OCI-LY1 (cell line): ENCODE results near the gene TMEM171.

ENCODE experiments used
- H2AFZ ChIP-seq: fragments of 200-600 bp; sonication (generic), shearing (Covaris generic); 2 replicates; pipeline ENCODE4 v1.6.0; 2014; ENCODE audit warnings: antibody characterized with exemption, mild to moderate bottlenecking, low read length
- H3F3A ChIP-seq: fragments of 200-600 bp; sonication (generic), shearing (Covaris generic); 2 replicates; pipeline ENCODE4 v1.6.0; 2014; ENCODE audit warnings: mild to moderate bottlenecking, antibody characterized with exemption, low read length, moderate library complexity; ENCODE audit not compliant: insufficient read depth
- H3K27ac ChIP-seq: fragments of 200-600 bp; sonication (generic); 2 replicates; pipeline ENCODE4 v1.5.1; 2014; ENCODE audit warnings: low read length, mixed run types, mild to moderate bottlenecking, low read depth; ENCODE audit not compliant: poor library complexity, severe bottlenecking
- H3K27me3 ChIP-seq: fragments of 200-600 bp; sonication (generic); 2 replicates; pipeline ENCODE4 v1.6.0; 2014; ENCODE audit warnings: antibody characterized with exemption, mild to moderate bottlenecking, low read length, moderate library complexity; ENCODE audit not compliant: insufficient read depth
- H3K36me3 ChIP-seq: fragments of 200-600 bp; sonication (generic); 2 replicates; pipeline ENCODE4 v1.6.1; 2014; ENCODE audit warnings: mild to moderate bottlenecking, antibody characterized with exemption, low read length, moderate library complexity, mixed read lengths; ENCODE audit not compliant: insufficient read depth
- H3K4me1 ChIP-seq: fragments of 200-600 bp; sonication (generic); 2 replicates; pipeline ENCODE4 v1.5.1; 2014; ENCODE audit warnings: mild to moderate bottlenecking, low read length, moderate library complexity; ENCODE audit not compliant: insufficient read depth, severe bottlenecking
- H3K4me2 ChIP-seq: fragments of 200-600 bp; sonication (generic), shearing (Covaris generic); 2 replicates; pipeline ENCODE4 v1.6.1; 2014; ENCODE audit warnings: low read length
- H3K4me3 ChIP-seq: fragments of 200-600 bp; sonication (generic); 2 replicates; pipeline ENCODE4 v1.5.1; 2014; ENCODE audit warnings: low read length, low read depth, mild to moderate bottlenecking, mixed read lengths; ENCODE audit not compliant: poor library complexity, severe bottlenecking
- H3K79me2 ChIP-seq: fragments of 200-600 bp; shearing (Covaris generic); 2 replicates; pipeline ENCODE4 v1.6.1; 2016; ENCODE audit warnings: mixed run types, low read length, mixed read lengths; ENCODE audit not compliant: insufficient read depth
- H3K9ac ChIP-seq: fragments of 200-600 bp; sonication (generic), shearing (Covaris generic); 2 replicates; pipeline ENCODE4 v1.6.1; 2014; ENCODE audit warnings: mild to moderate bottlenecking, low read length, mixed read lengths
- H3K9me2 ChIP-seq: fragments of 200-600 bp; sonication (generic), shearing (Covaris generic); 2 replicates; pipeline ENCODE4 v1.6.1; 2014; ENCODE audit warnings: low read depth, mild to moderate bottlenecking, low read length, mixed read lengths
- H3K9me3 ChIP-seq: fragments of 200-600 bp; shearing (Covaris generic); 2 replicates; pipeline ENCODE4 v1.6.1; 2014; ENCODE audit warnings: low read length, mixed read lengths
- H4K20me1 ChIP-seq: fragments of 200-600 bp; sonication (generic), shearing (Covaris generic); 2 replicates; pipeline ENCODE4 v1.6.0; 2016; ENCODE audit warnings: mild to moderate bottlenecking, low read length; ENCODE audit not compliant: insufficient read depth
- EZH2 ChIP-seq: fragments of 200-600 bp; sonication (generic), shearing (Covaris generic); IDR thresholded peaks from 2 replicates; pipeline ENCODE4 v1.8.0; 2017; ENCODE audit warnings: borderline replicate concordance, mixed run types, mild to moderate bottlenecking, antibody characterized with exemption, low read length, moderate library complexity, mixed read lengths
- TF ChIP-seq, protein P1 (sequence below): fragments of 200-600 bp; sonication (generic), shearing (Covaris generic); IDR thresholded peaks from 2 replicates; pipeline ENCODE4 v1.5.1; 2017; ENCODE audit warnings: mild to moderate bottlenecking, antibody characterized with exemption, low read length, moderate library complexity, mixed read lengths

The TMEM171 gene

DNA sequence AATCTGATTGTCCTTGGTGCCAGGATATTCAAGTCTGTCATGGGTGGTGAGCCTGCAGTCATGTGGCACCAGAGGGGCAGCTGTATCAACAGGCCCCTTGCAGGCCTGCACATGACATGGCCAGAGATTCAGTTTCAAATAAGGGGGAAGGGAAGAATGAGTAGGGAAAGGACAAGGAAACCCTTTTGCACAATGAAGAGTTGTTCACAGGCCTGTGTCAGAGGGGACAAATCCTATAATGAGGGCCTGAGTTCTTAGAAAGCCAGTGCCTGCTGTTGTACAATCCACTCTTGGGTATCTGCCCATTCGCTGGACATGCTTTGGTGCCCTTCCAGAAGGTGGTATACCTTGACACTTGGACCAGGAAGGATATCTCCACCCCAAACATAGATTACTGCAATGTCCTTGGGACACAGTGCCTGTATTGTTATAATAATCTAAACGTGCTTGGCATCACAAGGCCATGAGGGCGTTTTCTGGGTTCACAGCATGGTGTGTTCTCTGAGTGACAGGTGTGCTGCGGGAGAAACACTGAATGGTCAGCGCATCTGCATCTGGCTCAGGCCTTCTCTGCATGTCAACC is 1.9 kb upstream of the TMEM171 start:
- TF ChIP-seq, protein P1, sequence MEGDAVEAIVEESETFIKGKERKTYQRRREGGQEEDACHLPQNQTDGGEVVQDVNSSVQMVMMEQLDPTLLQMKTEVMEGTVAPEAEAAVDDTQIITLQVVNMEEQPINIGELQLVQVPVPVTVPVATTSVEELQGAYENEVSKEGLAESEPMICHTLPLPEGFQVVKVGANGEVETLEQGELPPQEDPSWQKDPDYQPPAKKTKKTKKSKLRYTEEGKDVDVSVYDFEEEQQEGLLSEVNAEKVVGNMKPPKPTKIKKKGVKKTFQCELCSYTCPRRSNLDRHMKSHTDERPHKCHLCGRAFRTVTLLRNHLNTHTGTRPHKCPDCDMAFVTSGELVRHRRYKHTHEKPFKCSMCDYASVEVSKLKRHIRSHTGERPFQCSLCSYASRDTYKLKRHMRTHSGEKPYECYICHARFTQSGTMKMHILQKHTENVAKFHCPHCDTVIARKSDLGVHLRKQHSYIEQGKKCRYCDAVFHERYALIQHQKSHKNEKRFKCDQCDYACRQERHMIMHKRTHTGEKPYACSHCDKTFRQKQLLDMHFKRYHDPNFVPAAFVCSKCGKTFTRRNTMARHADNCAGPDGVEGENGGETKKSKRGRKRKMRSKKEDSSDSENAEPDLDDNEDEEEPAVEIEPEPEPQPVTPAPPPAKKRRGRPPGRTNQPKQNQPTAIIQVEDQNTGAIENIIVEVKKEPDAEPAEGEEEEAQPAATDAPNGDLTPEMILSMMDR = no peak
- TF ChIP-seq EZH2 = no peak
- Histone ChIP-seq H3K79me2 (no peaks in the 10 kb centered on the region), H3K9me2 (no peaks in the 10 kb centered on the region), H3K27ac (no peak overlapping the region), H3K4me1 (peaks cover 11% of the 10 kb centered on the region), H3K9ac (no peak overlapping the region), H2AFZ (no peak overlapping the region), H3K36me3 (no peaks in the 10 kb centered on the region), H3F3A (no peaks in the 10 kb centered on the region), H4K20me1 (no peaks in the 10 kb centered on the region), H3K4me3 (no peak overlapping the region), H3K9me3 (no peaks in the 10 kb centered on the region), H3K27me3 (no peaks in the 10 kb centered on the region), H3K4me2 (no peak overlapping the region)

DNA sequence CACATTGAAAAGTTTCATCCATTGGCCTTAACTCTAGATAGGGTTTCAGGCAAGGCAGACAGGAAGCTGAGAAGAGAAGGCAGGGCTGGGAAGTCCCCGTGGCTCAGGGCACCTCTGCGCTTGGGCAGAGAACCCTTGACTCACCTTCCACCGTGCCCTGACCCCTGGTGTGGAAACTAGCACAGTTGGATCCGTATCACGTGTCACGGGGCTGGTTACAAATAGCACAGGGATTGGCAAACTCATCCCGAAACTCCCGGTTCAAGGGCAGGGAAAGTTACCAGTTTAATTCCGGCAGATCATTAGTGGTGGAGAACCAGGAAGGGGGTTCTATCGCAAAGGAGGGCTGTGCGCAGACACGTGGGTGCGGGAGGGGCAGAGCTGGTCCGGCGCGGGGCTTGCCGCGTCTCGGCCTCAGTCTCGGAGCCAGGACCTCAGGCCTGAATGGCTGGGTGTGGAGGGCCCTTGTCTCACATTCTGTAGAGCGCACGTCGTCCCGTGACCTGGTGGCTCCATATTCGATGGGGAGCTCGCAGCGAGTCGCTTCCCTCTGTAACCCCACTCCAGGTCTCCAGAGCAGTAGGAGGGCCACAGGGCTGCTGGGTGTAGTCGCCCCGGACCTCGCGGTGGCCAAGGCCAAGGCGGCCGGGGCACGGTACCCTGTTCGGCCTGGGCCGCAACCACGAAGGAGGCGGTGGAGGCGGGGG is 771 bp upstream of the TMEM171 start:
- Histone ChIP-seq H3K79me2 (no peaks in the 10 kb centered on the region), H3K9me2 (no peaks in the 10 kb centered on the region), H3K9ac (no peak overlapping the region), H3K36me3 (no peaks in the 10 kb centered on the region), H3K27ac (no peak overlapping the region), H3F3A (no peaks in the 10 kb centered on the region), H3K4me3 (no peak overlapping the region), H4K20me1 (no peaks in the 10 kb centered on the region), H2AFZ (no peak overlapping the region), H3K4me1 (peaks cover 18% of the 10 kb centered on the region), H3K4me2 (no peak overlapping the region), H3K27me3 (no peaks in the 10 kb centered on the region), H3K9me3 (no peaks in the 10 kb centered on the region)
- TF ChIP-seq, protein P1 = no peak

GRCh38 chr5:73121119-73121463 is 716 bp downstream of the TMEM171 start:
- H3K4me1 ChIP-seq = peaks cover 25% of the 10 kb centered on the region
- H3K79me2 ChIP-seq = no peaks in the 10 kb centered on the region
- no peaks in the 10 kb centered on the region for H3K9me2 ChIP-seq
- H3K4me2 ChIP-seq = no peak overlapping the region
- no peak for TF ChIP-seq EZH2
- TF ChIP-seq, protein P1 = no peak
- H3K27me3 ChIP-seq = no peaks in the 10 kb centered on the region
- H3K9me3 ChIP-seq = no peaks in the 10 kb centered on the region
- H3K36me3 ChIP-seq = no peaks in the 10 kb centered on the region
- no peak overlapping the region for H2AFZ ChIP-seq
- H3K27ac ChIP-seq = no peak overlapping the region
- no peak overlapping the region for H3K4me3 ChIP-seq
- no peaks in the 10 kb centered on the region for H4K20me1 ChIP-seq
- H3F3A ChIP-seq = no peaks in the 10 kb centered on the region
- no peak overlapping the region for H3K9ac ChIP-seq
